Measurements from ENCODE around the gene LTBP3.

LTBP3 gene

GRCh38 chr11:65555693-65556231 lies 2.4 kb downstream of the LTBP3 start:
- no peaks in the 10 kb centered on the region for H3F3A ChIP-seq (ENCODE audit: insufficient read depth)
- no peaks in the 10 kb centered on the region for H3K36me3 ChIP-seq (ENCODE audit: low read length)
- no peak overlapping the region for H3K4me2 ChIP-seq (ENCODE audit: low read depth, low read length, poor library complexity, severe bottlenecking)
- no peak overlapping the region for H3K4me3 ChIP-seq (ENCODE audit: insufficient read depth, low read length, poor library complexity, severe bottlenecking)
- H3K27ac ChIP-seq (ENCODE audit: low read depth, low read length) = no peak overlapping the region
- no peaks in the 10 kb centered on the region for H3K9me3 ChIP-seq (ENCODE audit: insufficient read depth, low read length)
- H2AFZ ChIP-seq (ENCODE audit: low read depth, low read length, severe bottlenecking) = no peak overlapping the region
- TF ChIP-seq EZH2phosphoT487 (conservative IDR thresholded peaks at IDR 0.05; ENCODE audit: low read length) (no peak), CTCF (IDR thresholded peaks at IDR 0.05; ENCODE audit: insufficient read depth, low read length, poor library complexity, severe bottlenecking) (no peak)
- H3K79me2 ChIP-seq (ENCODE audit: insufficient read depth, low read length) = no peaks in the 10 kb centered on the region
- H3K9ac ChIP-seq (ENCODE audit: low read length) = no peak overlapping the region
- H3K27me3 ChIP-seq (ENCODE audit: low read length) = no peaks in the 10 kb centered on the region
- no peaks in the 10 kb centered on the region for H4K20me1 ChIP-seq (ENCODE audit: low read depth, low read length)
- H3K9me2 ChIP-seq (replicated peaks; ENCODE audit: insufficient read depth, low read length) = no peaks in the 10 kb centered on the region

GRCh38 chr11:65554842-65555430 lies 3.2 kb downstream of the LTBP3 start:
- TF ChIP-seq EZH2phosphoT487 (conservative IDR thresholded peaks at IDR 0.05; ENCODE audit: low read length) (no peak), CTCF (IDR thresholded peaks at IDR 0.05; ENCODE audit: insufficient read depth, low read length, poor library complexity, severe bottlenecking) (no peak)
- Histone ChIP-seq H2AFZ (ENCODE audit: low read depth, low read length, severe bottlenecking) (no peak overlapping the region), H3K36me3 (ENCODE audit: low read length) (no peaks in the 10 kb centered on the region), H3K9ac (ENCODE audit: low read length) (no peak overlapping the region), H3K27ac (ENCODE audit: low read depth, low read length) (no peak overlapping the region), H3F3A (ENCODE audit: insufficient read depth) (no peaks in the 10 kb centered on the region), H3K79me2 (ENCODE audit: insufficient read depth, low read length) (no peaks in the 10 kb centered on the region), H3K9me3 (ENCODE audit: insufficient read depth, low read length) (no peaks in the 10 kb centered on the region), H4K20me1 (ENCODE audit: low read depth, low read length) (no peaks in the 10 kb centered on the region), H3K4me3 (ENCODE audit: insufficient read depth, low read length, poor library complexity, severe bottlenecking) (no peak overlapping the region), H3K9me2 (replicated peaks; ENCODE audit: insufficient read depth, low read length) (no peaks in the 10 kb centered on the region), H3K27me3 (ENCODE audit: low read length) (no peaks in the 10 kb centered on the region), H3K4me2 (ENCODE audit: low read depth, low read length, poor library complexity, severe bottlenecking) (no peak overlapping the region)

GRCh38 chr11:65554057-65554818 lies 3.9 kb downstream of the LTBP3 start:
- no peak for TF ChIP-seq CTCF (IDR thresholded peaks at IDR 0.05; ENCODE audit: insufficient read depth, low read length, poor library complexity, severe bottlenecking)
- TF ChIP-seq EZH2phosphoT487 (conservative IDR thresholded peaks at IDR 0.05; ENCODE audit: low read length) = no peak
- Histone ChIP-seq H3K27me3 (ENCODE audit: low read length) (no peaks in the 10 kb centered on the region), H4K20me1 (ENCODE audit: low read depth, low read length) (no peaks in the 10 kb centered on the region), H3K36me3 (ENCODE audit: low read length) (no peaks in the 10 kb centered on the region), H3K79me2 (ENCODE audit: insufficient read depth, low read length) (no peaks in the 10 kb centered on the region), H3K9ac (ENCODE audit: low read length) (no peak overlapping the region), H3F3A (ENCODE audit: insufficient read depth) (no peaks in the 10 kb centered on the region), H3K9me3 (ENCODE audit: insufficient read depth, low read length) (no peaks in the 10 kb centered on the region), H3K27ac (ENCODE audit: low read depth, low read length) (no peak overlapping the region), H3K4me3 (ENCODE audit: insufficient read depth, low read length, poor library complexity, severe bottlenecking) (no peak overlapping the region), H3K9me2 (replicated peaks; ENCODE audit: insufficient read depth, low read length) (no peaks in the 10 kb centered on the region), H2AFZ (ENCODE audit: low read depth, low read length, severe bottlenecking) (no peak overlapping the region), H3K4me2 (ENCODE audit: low read depth, low read length, poor library complexity, severe bottlenecking) (no peak overlapping the region)
